AG04449 (cell line): Measurements from ENCODE around the gene CPNE8.

ENCODE experiments used
- CTCF ChIA-PET: fragments of 350-600 bp; formaldehyde crosslinking; extraction: SDS; loops from one replicate; lab custom pipeline; 2021; ENCODE audit warnings: antibody characterized with exemption; lab: Yijun Ruan, JAX
- POLR2A ChIA-PET: fragments of 400-600, 350-600 bp; formaldehyde crosslinking; extraction: SDS; loops from one replicate; lab custom pipeline; 2020; ENCODE audit warnings: antibody characterized with exemption, inconsistent platforms; lab: Yijun Ruan, JAX
- DNase-seq: peaks from one replicate; pipeline ENCODE4 v3.0.0-alpha.2; 2010; ENCODE audit warnings: low read depth, low spot score
- H3K4me3 ChIP-seq: 2 replicates; pipeline ENCODE4 v1.5.1; 2011; ENCODE audit warnings: low read depth, mild to moderate bottlenecking, control low read depth, low read length
- CTCF ChIP-seq: IDR thresholded peaks from one replicate; pipeline ENCODE4 v1.5.1; 2011; ENCODE audit warnings: mild to moderate bottlenecking, moderate library complexity, low read length, control low read depth, inconsistent platforms; ENCODE audit not compliant: insufficient read depth; ENCODE audit errors: missing control alignments

CPNE8 gene

GRCh38 chr12:38884666-38885065, 20.7 kb downstream of the CPNE8 start:
- no peak overlapping the region for H3K4me3 ChIP-seq
- POLR2A ChIA-PET = no interaction called here
- DNase-seq = no peak
- CTCF ChIA-PET = no interaction called here
- TF ChIP-seq CTCF = no peak

- no peak overlapping the region for H3K4me3 ChIP-seq
- CTCF ChIA-PET = no interaction called here
- POLR2A ChIA-PET = no interaction called here
- DNase-seq = no peak
- no peak for TF ChIP-seq CTCF
Observed at GRCh38 chr12:38883629-38884134, 21.7 kb downstream of the CPNE8 start.

- POLR2A ChIA-PET = no interaction called here
- CTCF ChIA-PET = no interaction called here
- no peak for TF ChIP-seq CTCF
- DNase-seq = no peak
- H3K4me3 ChIP-seq = no peak overlapping the region
Observed at GRCh38 chr12:38880288-38880687, 25.1 kb downstream of the CPNE8 start.

DNA sequence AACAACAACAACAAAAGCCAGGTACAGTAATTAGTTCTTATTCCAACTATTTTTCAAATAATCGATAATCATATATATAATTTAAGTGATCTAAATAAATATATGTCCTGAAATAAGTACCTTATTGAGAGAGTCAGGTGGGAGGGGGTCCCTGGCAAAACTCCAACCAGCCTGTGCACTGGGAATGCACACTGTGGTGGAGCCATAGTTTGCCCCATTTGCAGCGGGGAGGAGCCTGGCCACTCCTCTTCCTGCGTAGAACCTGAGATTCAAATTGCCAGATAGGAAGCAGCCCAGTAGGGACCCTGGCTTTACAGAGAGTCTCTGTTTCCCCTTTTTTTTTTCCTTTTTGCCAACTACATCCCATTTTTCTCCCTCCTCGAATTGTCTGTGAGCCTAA, 26.4 kb downstream of the CPNE8 start:
- POLR2A ChIA-PET = no interaction called here

DNA sequence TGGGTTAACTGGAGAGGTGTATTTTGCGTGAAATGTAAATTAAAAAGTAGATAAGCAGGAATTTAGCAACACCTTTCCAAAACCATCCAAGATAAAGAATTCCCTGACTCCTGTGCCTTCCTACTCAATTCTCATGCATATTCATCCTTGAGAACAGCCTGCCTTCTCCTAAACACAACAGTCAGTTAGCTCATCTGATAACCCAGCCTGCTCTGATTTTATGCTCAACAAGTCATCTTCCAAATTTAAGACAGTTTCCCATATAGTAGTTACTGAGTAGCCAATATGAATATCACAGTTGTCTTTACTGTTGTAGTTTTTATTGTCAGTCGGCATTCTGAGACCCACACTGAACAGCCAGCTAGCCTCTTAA, 27.1 kb downstream of the CPNE8 start:
- CTCF ChIA-PET = no interaction called here

More for the DNA sequence above, 26.4 kb downstream of the CPNE8 start:
- TF ChIP-seq CTCF = no peak
- CTCF ChIA-PET = no interaction called here
- no peak for DNase-seq
- no peak overlapping the region for H3K4me3 ChIP-seq

DNA sequence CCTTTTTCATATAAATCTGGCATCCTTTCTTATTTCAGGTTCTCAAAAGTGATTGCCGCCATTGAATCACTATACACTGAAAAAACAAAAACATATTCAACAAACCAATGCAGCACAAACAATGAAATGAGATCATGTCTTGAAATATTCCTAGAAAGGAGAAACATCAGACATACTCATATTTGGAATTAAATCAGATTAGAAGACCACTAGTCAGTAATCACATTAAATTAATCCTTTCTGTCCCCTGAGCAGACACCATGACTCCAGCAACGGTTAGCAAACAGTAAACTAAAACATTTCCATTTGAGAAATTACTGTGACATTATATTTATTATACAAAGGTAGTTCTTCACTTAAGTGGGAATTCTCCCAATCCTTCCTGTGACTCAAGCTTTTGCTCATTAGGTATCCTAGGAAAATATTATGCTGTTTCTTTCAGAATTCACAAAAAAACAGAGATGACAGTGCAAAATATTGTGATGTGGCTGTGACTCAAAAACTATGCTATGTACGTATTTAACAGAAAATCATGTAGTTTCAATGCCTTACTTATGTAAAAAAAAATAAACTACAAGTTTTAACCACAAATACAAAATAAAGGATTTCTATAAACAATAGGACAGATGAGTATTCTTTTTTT, 29.7 kb downstream of the CPNE8 start:
- DNase-seq = no peak
- ChIA-PET CTCF (no interaction called here), POLR2A (no interaction called here)
- TF ChIP-seq CTCF = no peak
- no peak overlapping the region for H3K4me3 ChIP-seq

More for the DNA sequence above, 27.1 kb downstream of the CPNE8 start:
- DNase-seq = no peak
- POLR2A ChIA-PET = no interaction called here
- no peak overlapping the region for H3K4me3 ChIP-seq
- TF ChIP-seq CTCF = no peak
